GM21360 (cell line): Measurements from ENCODE around the gene TMEM203.

Source experiments
- ATAC-seq: cut with Tn5 transposase; IDR thresholded peaks from one replicate; pipeline ENCODE4 v1.9.1; 2021; ENCODE audit warnings: mild to moderate bottlenecking, moderate library complexity; ENCODE audit not compliant: unreplicated experiment

Gene TMEM203

GRCh38 chr9:137167747-137168572, 37.5 kb downstream of the TMEM203 start:
- ATAC-seq = no peak

- ATAC-seq = no peak
Observed at GRCh38 chr9:137167277-137167746, 38.1 kb downstream of the TMEM203 start.

- no peak for ATAC-seq
Observed at GRCh38 chr9:137166380-137167229, 38.8 kb downstream of the TMEM203 start.

- ATAC-seq = no peak
Observed at GRCh38 chr9:137165250-137165836, 40.1 kb downstream of the TMEM203 start.

GRCh38 chr9:137164370-137165249, 40.8 kb downstream of the TMEM203 start:
- ATAC-seq = no peak

GRCh38 chr9:137163805-137164204, 41.6 kb downstream of the TMEM203 start:
- no peak for ATAC-seq

- no peak for ATAC-seq
Observed at GRCh38 chr9:137163365-137163715, 42.1 kb downstream of the TMEM203 start.

- no peak for ATAC-seq
Observed at GRCh38 chr9:137162505-137163364, 42.7 kb downstream of the TMEM203 start.

- no peak for ATAC-seq
Observed at GRCh38 chr9:137161558-137162486, 43.6 kb downstream of the TMEM203 start.

- no peak for ATAC-seq
Observed at GRCh38 chr9:137160716-137161557, 44.5 kb downstream of the TMEM203 start.

GRCh38 chr9:137160054-137160425, 45.4 kb downstream of the TMEM203 start:
- no peak for ATAC-seq

- ATAC-seq = no peak
Observed at GRCh38 chr9:137159105-137160053, 46.1 kb downstream of the TMEM203 start.

GRCh38 chr9:137158625-137159024, 46.8 kb downstream of the TMEM203 start:
- ATAC-seq = no peak

- no peak for ATAC-seq
Observed at GRCh38 chr9:137157618-137158415, 47.6 kb downstream of the TMEM203 start.

GRCh38 chr9:137156567-137157375, 48.7 kb downstream of the TMEM203 start:
- ATAC-seq = no peak
